Common myeloid progenitor, CD34-positive (primary cell): Measurements from ENCODE around the gene ADAM8.
A peak's percentile ranks its signal among the peaks of the same experiment; 100 is the strongest.

ENCODE experiments used
- CTCF ChIA-PET: fragments of 350-600 bp; sonication (Branson Sonifier 250); formaldehyde crosslinking; loops from one replicate; lab custom pipeline; 2021; ENCODE audit warnings: antibody characterized with exemption; lab: Charles Lee
- POLR2A ChIA-PET: fragments of 350-600 bp; sonication (Branson Sonifier 250); formaldehyde crosslinking; loops from one replicate; lab custom pipeline; 2021; ENCODE audit warnings: antibody characterized with exemption; lab: Charles Lee
- DNase-seq, 3 donors: peaks; one replicate each; pipeline versions ENCODE4 v3.0.0 to v3.0.0-alpha.2; 2013
- H3K27ac ChIP-seq, 2 experiments: 1 replicate in 1 of 2; 2 replicates in 1 of 2; pipeline ENCODE4 v1.7.0; 2013; ENCODE audit warnings: inconsistent platforms in 2 of 2, low read length in 2 of 2, mild to moderate bottlenecking in 2 of 2, low read depth in 1 of 2, moderate library complexity in 1 of 2; ENCODE audit not compliant: severe bottlenecking in 2 of 2, insufficient read depth in 1 of 2, poor library complexity in 1 of 2
- H3K27me3 ChIP-seq, 5 experiments: replicated peaks in 2 of 5; 1 replicate in 3 of 5; 2 replicates in 2 of 5; pipeline versions ENCODE4 v1.6.1 to v1.7.0; 2013; ENCODE audit warnings: low read length in 4 of 5, mild to moderate bottlenecking in 2 of 5, moderate library complexity in 2 of 5, inconsistent platforms in 1 of 5; ENCODE audit not compliant: insufficient read depth in 5 of 5, control insufficient read depth in 4 of 5
- H3K36me3 ChIP-seq, 4 experiments: 1 replicate in 2 of 4; 2 replicates in 2 of 4; pipeline versions ENCODE4 v1.6.1 to v1.7.0; 2013; ENCODE audit warnings: low read length in 3 of 4, control low read depth in 1 of 4, mild to moderate bottlenecking in 1 of 4; ENCODE audit not compliant: control insufficient read depth in 4 of 4, insufficient read depth in 4 of 4
- H3K4me1 ChIP-seq, 4 experiments: 1 replicate in 3 of 4; 2 replicates in 1 of 4; pipeline versions ENCODE4 v1.6.1 to v1.7.1; 2013; ENCODE audit warnings: low read length in 3 of 4, mild to moderate bottlenecking in 3 of 4, control low read depth in 1 of 4, inconsistent platforms in 1 of 4, moderate library complexity in 1 of 4; ENCODE audit not compliant: control insufficient read depth in 4 of 4, insufficient read depth in 4 of 4; ENCODE audit errors: control extremely low read depth in 1 of 4
- H3K4me3 ChIP-seq, 7 experiments: 1 replicate in 4 of 7; 2 replicates in 3 of 7; pipeline versions ENCODE4 v1.5.1 to v1.7.0; 2013; ENCODE audit warnings: mild to moderate bottlenecking in 7 of 7, low read length in 6 of 7, moderate library complexity in 6 of 7, inconsistent platforms in 2 of 7, low read depth in 2 of 7, control low read depth in 1 of 7; ENCODE audit not compliant: insufficient read depth in 4 of 7, control insufficient read depth in 1 of 7; ENCODE audit errors: extremely low read depth in 1 of 7
- H3K9me3 ChIP-seq, 5 experiments: 1 replicate in 4 of 5; 2 replicates in 1 of 5; pipeline versions ENCODE4 v1.6.1 to v1.7.1; 2013; ENCODE audit warnings: low read length in 4 of 5, mild to moderate bottlenecking in 2 of 5, inconsistent platforms in 1 of 5, low read depth in 1 of 5, moderate library complexity in 1 of 5; ENCODE audit not compliant: control insufficient read depth in 4 of 5, insufficient read depth in 2 of 5; ENCODE audit errors: control extremely low read depth in 1 of 5
- WGBS: methylation state at CpG from one replicate; pipeline ENCODE4 v1.1.5; 2013; ENCODE audit not compliant: insufficient coverage; 5-methylcytosine and 5-hydroxymethylcytosine counted together

ADAM8 gene

GRCh38 chr10:133276100-133276434, 601 bp downstream of the ADAM8 start:
- Histone ChIP-seq H3K4me1 (peaks cover 11 to 73% (median 69%) of the 10 kb centered on the region in 4 experiments), H3K27ac (peak overlapping the region in 1 of 2 experiments; percentile 86), H3K27me3 (no peaks in the 10 kb centered on the region), H3K9me3 (no peaks in the 10 kb centered on the region), H3K36me3 (peaks cover 0 to 28% (median 12%) of the 10 kb centered on the region in 4 experiments), H3K4me3 (peak overlapping the region; percentile 57 to 91 (median 72))
- POLR2A ChIA-PET, result interaction anchor here (0.7 to 5.8 kb wide), 6 partner anchors 12 to 38 kb away, joined by 3 to 63 read pairs (median 8); partner anchors contain the start of genes TUBGCP2, VENTX and ZNF511
- no peak for DNase-seq
- CTCF ChIA-PET, result interaction anchor here (1.0 to 7.1 kb wide), 6 partner anchors 10 to 133 kb away, joined by 3 to 112 read pairs (median 10); no protein-coding TSS in a partner anchor
- WGBS, result 3% methylated on average over 3 of the region's 6 CpGs

GRCh38 chr10:133275684-133276092, 980 bp downstream of the ADAM8 start:
- peak overlapping the region; percentile 57 to 91 (median 72) for H3K4me3 ChIP-seq

GRCh38 chr10:133274751-133275683, 1.7 kb downstream of the ADAM8 start:
- Histone ChIP-seq H3K27me3 (no peaks in the 10 kb centered on the region), H3K9me3 (no peaks in the 10 kb centered on the region), H3K36me3 (peaks cover 0 to 38% (median 18%) of the 10 kb centered on the region in 4 experiments), H3K27ac (peak overlapping the region; percentile 80 to 86), H3K4me1 (peaks cover 9 to 63% (median 59%) of the 10 kb centered on the region in 4 experiments), H3K4me3 (peak overlapping the region; percentile 57 to 91 (median 72))
- WGBS, result 2% methylated on average over 21 of the region's 26 CpGs
- DNase-seq, result peak; percentile 87 to 97 (median 96)
- POLR2A ChIA-PET, result interaction anchor here (0.7 to 5.8 kb wide), 7 partner anchors 11 to 103 kb away, joined by 3 to 63 read pairs (median 3); partner anchors contain the start of genes TUBGCP2 and ZNF511
- CTCF ChIA-PET, result interaction anchor here (0.8 to 7.1 kb wide), 10 partner anchors 9 to 132 kb away, joined by 3 to 112 read pairs (median 8); no protein-coding TSS in a partner anchor

More at GRCh38 chr10:133275684-133276092, 980 bp downstream of the ADAM8 start:
- H3K36me3 ChIP-seq, result peaks cover 0 to 32% (median 16%) of the 10 kb centered on the region in 4 experiments
- H3K27ac ChIP-seq, result peak overlapping the region; percentile 80 to 86
- H3K4me1 ChIP-seq, result peaks cover 11 to 69% (median 66%) of the 10 kb centered on the region in 4 experiments
- DNase-seq, result peak in 2 of 3 donors; percentile 56 to 60
- CTCF ChIA-PET, result interaction anchor here (0.8 to 7.1 kb wide), 9 partner anchors 10 to 132 kb away, joined by 3 to 112 read pairs (median 9); no protein-coding TSS in a partner anchor
- H3K9me3 ChIP-seq, result no peaks in the 10 kb centered on the region
- POLR2A ChIA-PET, result interaction anchor here (0.7 to 5.8 kb wide), 7 partner anchors 12 to 38 kb away, joined by 3 to 63 read pairs (median 4); partner anchors contain the start of genes TUBGCP2, VENTX and ZNF511
- 0% methylated on average over 12 of the region's 12 CpGs for WGBS
- H3K27me3 ChIP-seq, result no peaks in the 10 kb centered on the region

DNA sequence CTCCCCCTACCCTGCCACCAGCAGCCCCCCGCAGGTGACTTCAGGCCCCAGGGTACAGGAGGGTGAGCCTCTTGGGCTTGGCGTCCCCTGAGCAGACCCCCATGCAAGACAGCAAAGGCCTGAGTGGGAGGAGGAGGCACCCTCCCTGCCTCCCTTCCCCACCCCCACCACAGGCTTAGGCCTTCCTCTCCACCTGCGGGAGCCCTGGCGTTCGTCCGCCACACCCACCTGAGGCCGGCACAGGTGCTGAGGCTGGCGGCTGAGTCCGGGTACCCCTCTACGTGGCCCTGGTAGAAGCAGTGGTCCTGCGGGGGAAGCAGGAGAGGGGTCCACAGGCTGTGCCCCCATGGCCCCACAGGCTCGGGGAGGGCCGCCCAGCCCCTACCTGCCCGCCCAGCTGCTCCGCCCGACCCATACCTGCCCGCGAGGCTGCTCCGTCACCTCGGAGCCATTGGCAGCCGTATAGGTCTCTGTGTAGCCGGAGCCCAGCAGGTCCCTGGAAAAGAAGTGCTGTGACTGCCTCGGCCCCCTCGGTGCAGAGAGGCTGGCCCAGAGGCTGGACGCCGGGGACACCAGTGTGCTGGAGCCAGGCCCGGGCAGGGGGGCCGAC, 3.0 kb downstream of the ADAM8 start:
- no peak overlapping the region for H3K4me3 ChIP-seq
- H3K27ac ChIP-seq, result no peak overlapping the region
- CTCF ChIA-PET, result no interaction called here

DNA sequence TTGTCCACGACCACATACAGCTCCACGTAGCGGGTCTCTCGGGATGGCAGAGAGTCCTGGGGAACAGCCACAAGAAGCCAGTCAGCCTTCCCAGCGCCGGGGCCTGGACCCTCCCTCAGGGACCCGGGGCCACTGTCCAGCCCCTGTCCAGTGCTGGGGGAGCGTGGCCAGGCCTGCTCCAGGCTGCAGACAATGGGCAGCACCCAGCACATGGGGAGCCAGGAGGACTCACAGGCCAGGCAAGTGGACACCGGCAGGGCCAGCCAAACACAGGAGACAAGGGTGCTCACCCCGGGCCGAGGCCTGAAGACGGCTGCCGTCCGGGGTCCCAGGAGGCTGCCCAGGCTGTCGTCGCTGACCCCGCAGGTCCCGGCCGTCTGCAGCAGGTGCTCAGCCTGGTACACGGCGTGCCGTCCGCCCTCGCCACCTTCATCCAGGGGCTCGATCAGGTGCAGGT, 3.7 kb downstream of the ADAM8 start:
- H3K4me3 ChIP-seq, result no peak overlapping the region
- DNase-seq, result no peak
- ChIA-PET POLR2A (interaction anchor here (5.8 kb wide), 1 partner anchor 9 kb away, joined by 63 read pairs; no protein-coding TSS in a partner anchor), CTCF (no interaction called here)
- H3K9me3 ChIP-seq, result no peaks in the 10 kb centered on the region
- no peak overlapping the region for H3K27ac ChIP-seq
- H3K4me1 ChIP-seq, result peaks cover 3 to 42% (median 39%) of the 10 kb centered on the region in 4 experiments
- peaks cover 0 to 59% (median 28%) of the 10 kb centered on the region in 4 experiments for H3K36me3 ChIP-seq
- 98% methylated on average over 13 of the region's 25 CpGs for WGBS
- H3K27me3 ChIP-seq, result no peaks in the 10 kb centered on the region

More for the DNA sequence above, 3.0 kb downstream of the ADAM8 start:
- DNase-seq, result no peak
- peaks cover 0 to 52% (median 26%) of the 10 kb centered on the region in 4 experiments for H3K36me3 ChIP-seq
- WGBS, result 96% methylated on average over 25 of the region's 28 CpGs
- no peaks in the 10 kb centered on the region for H3K9me3 ChIP-seq
- H3K4me1 ChIP-seq, result peaks cover 6 to 49% (median 45%) of the 10 kb centered on the region in 4 experiments
- H3K27me3 ChIP-seq, result no peaks in the 10 kb centered on the region
- POLR2A ChIA-PET, result interaction anchor here (5.8 kb wide), 1 partner anchor 10 kb away, joined by 63 read pairs; no protein-coding TSS in a partner anchor

DNA sequence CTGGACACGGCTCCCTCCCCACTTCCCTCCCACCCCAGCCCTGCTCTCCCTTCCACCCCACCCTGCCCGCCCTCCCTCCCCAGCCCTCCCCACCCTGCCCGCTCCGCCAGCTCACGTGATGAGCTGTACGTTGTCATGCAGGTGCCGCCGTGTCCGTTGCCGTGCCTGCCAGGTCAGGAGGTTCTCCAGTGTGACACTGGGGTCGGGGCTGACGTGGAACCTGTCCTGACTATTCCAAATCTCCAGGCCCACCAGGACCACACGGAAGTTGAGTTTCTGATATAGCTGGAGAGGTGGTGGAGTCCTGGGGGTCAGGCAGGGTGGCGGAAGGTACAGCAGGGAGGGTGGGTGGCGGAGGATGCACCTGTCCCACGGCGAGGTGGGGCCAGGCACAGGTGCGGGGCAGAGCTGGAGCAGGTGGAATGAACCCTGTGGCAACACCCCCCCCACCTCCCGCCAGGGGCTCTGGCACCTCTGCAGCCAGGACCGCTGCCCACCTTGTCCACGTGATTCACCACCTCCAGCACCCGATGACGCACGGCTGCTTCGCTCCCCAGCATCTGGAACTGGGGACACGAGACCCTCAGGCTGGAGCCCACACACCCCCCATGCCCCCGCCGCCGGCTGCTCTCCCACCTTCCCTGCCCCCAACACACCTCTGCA, 4.2 kb downstream of the ADAM8 start:
- 94% methylated on average over 20 of the region's 29 CpGs for WGBS
- H3K27me3 ChIP-seq, result no peaks in the 10 kb centered on the region
- H3K36me3 ChIP-seq, result peaks cover 0 to 63% (median 30%) of the 10 kb centered on the region in 4 experiments
- H3K9me3 ChIP-seq, result no peaks in the 10 kb centered on the region
- DNase-seq, result no peak
- H3K4me1 ChIP-seq, result peaks cover 0 to 37% (median 33%) of the 10 kb centered on the region in 4 experiments
- no peak overlapping the region for H3K4me3 ChIP-seq
- no peak overlapping the region for H3K27ac ChIP-seq
- ChIA-PET CTCF (no interaction called here), POLR2A (interaction anchor here (5.8 kb wide), 1 partner anchor 9 kb away, joined by 63 read pairs; no protein-coding TSS in a partner anchor)
